A204.1 (cell line): ENCODE measurements around the gene ADIPOR1.
"Not testable (repeated sequence)": the region's sequence is repeated elsewhere in the genome, so short reads cannot be mapped to it uniquely, and the experiment has no call there.

Source experiments
- FAIRE-seq: peaks from 2 replicates; lab custom pipeline; 2012; peaks lifted over from hg19 to GRCh38; lab: Jason Lieb, UNC

The ADIPOR1 gene

GRCh38 chr1:202936409-202936808 is 21.7 kb downstream of the ADIPOR1 start:
- not testable (repeated sequence) for FAIRE-seq

- FAIRE-seq, result no peak
Observed at GRCh38 chr1:202935844-202936243, 22.3 kb downstream of the ADIPOR1 start.

GRCh38 chr1:202934755-202935154 is 23.4 kb downstream of the ADIPOR1 start:
- no peak for FAIRE-seq

GRCh38 chr1:202932476-202932875 is 25.6 kb downstream of the ADIPOR1 start:
- FAIRE-seq, result no peak

GRCh38 chr1:202926581-202927491 is 31.3 kb downstream of the ADIPOR1 start, which contains the start of gene KLHL12:
KLHL12 (minus strand) TSS chr1:202927234; CDS start chr1:202925162, 2,072 bp downstream.
- FAIRE-seq, result peak; percentile 44

GRCh38 chr1:202923533-202923932 is 34.6 kb downstream of the ADIPOR1 start:
- FAIRE-seq, result no peak

- FAIRE-seq, result no peak
Observed at GRCh38 chr1:202919615-202920014, 38.5 kb downstream of the ADIPOR1 start.

GRCh38 chr1:202915146-202915545 is 43.0 kb downstream of the ADIPOR1 start:
- no peak for FAIRE-seq

GRCh38 chr1:202912476-202912875 is 45.6 kb downstream of the ADIPOR1 start:
- FAIRE-seq, result not testable (repeated sequence)

GRCh38 chr1:202909494-202909893 is 48.6 kb downstream of the ADIPOR1 start:
- FAIRE-seq, result no peak

GRCh38 chr1:202908998-202909397 is 49.1 kb downstream of the ADIPOR1 start:
- no peak for FAIRE-seq

GRCh38 chr1:202905331-202905730 is 52.8 kb downstream of the ADIPOR1 start:
- no peak for FAIRE-seq

GRCh38 chr1:202903808-202904207 is 54.3 kb downstream of the ADIPOR1 start:
- not testable (repeated sequence) for FAIRE-seq

GRCh38 chr1:202901555-202901954 is 56.6 kb downstream of the ADIPOR1 start:
- no peak for FAIRE-seq

GRCh38 chr1:202892501-202892900 is 65.6 kb downstream of the ADIPOR1 start:
- FAIRE-seq, result no peak
